CD4-positive, alpha-beta T cell (primary cell): ENCODE measurements around the gene LRRC26. TPM values are rescaled to one million over a fixed set of nuclear protein-coding genes. Genes with fewer than 3 reads are reported as not detected.

Source experiments
- ATAC-seq: fragments of 200-7000 bp; cut with Tn5 transposase; one replicate; pipeline ENCODE4 v1.10.0; 2022; ENCODE audit warnings: mild to moderate bottlenecking; ENCODE audit not compliant: poor library complexity
- CTCF ChIA-PET: fragments of 350-600 bp; sonication (Branson Sonifier 250); formaldehyde crosslinking; loops from one replicate; lab custom pipeline; 2021; ENCODE audit warnings: antibody characterized with exemption, inconsistent platforms; lab: Charles Lee
- POLR2A ChIA-PET: fragments of 350-600 bp; sonication (Branson Sonifier 250); formaldehyde crosslinking; loops from one replicate; lab custom pipeline; 2021; ENCODE audit warnings: antibody characterized with exemption, inconsistent platforms; lab: Charles Lee
- DNase-seq, 14 experiments: peaks; one replicate each; pipeline ENCODE4 v3.0.0-alpha.2; 2013 to 2020; ENCODE audit warnings: mixed read lengths in 2 of 14
- H3K27ac ChIP-seq, 2 donors: one replicate each; pipeline versions ENCODE4 v1.5.1 to v1.7.0; 2013; ENCODE audit warnings: low read length in 2 of 2, low read depth in 1 of 2, mild to moderate bottlenecking in 1 of 2
- H3K27me3 ChIP-seq, 2 experiments: 1 replicate in 1 of 2; 2 replicates in 1 of 2; pipeline versions ENCODE4 v1.6.1 to v1.7.0; 2013; ENCODE audit warnings: low read length in 2 of 2, control low read depth in 1 of 2, mild to moderate bottlenecking in 1 of 2, moderate library complexity in 1 of 2; ENCODE audit not compliant: insufficient read depth in 2 of 2, control insufficient read depth in 1 of 2
- H3K36me3 ChIP-seq: one replicate; pipeline ENCODE4 v1.6.1; 2013; ENCODE audit warnings: low read length, control low read depth; ENCODE audit not compliant: insufficient read depth
- H3K4me1 ChIP-seq: one replicate; pipeline ENCODE4 v1.6.1; 2013; ENCODE audit warnings: low read length, control low read depth; ENCODE audit not compliant: insufficient read depth
- H3K4me3 ChIP-seq: one replicate; pipeline ENCODE4 v1.5.1; 2013; ENCODE audit warnings: mild to moderate bottlenecking, low read length, moderate library complexity
- H3K9me3 ChIP-seq, 2 experiments: 1 replicate in 1 of 2; 2 replicates in 1 of 2; pipeline versions ENCODE4 v1.6.1 to v1.7.0; 2013; ENCODE audit warnings: low read length in 2 of 2, mild to moderate bottlenecking in 2 of 2, control low read depth in 1 of 2, moderate library complexity in 1 of 2; ENCODE audit not compliant: control insufficient read depth in 1 of 2, insufficient read depth in 1 of 2
- H3K27ac Mint-ChIP-seq: one replicate; pipeline ENCODE4 v1.8.0; 2020; ENCODE audit warnings: mixed read lengths
- H3K27me3 Mint-ChIP-seq: one replicate; pipeline ENCODE4 v1.8.0; 2021; ENCODE audit warnings: mixed read lengths
- H3K36me3 Mint-ChIP-seq: one replicate; pipeline ENCODE4 v1.8.0; 2021; ENCODE audit warnings: low read depth, mixed read lengths
- H3K4me1 Mint-ChIP-seq: one replicate; pipeline ENCODE4 v1.8.0; 2021; ENCODE audit warnings: low read depth, mixed read lengths
- H3K4me3 Mint-ChIP-seq: one replicate; pipeline ENCODE4 v1.8.0; 2020; ENCODE audit warnings: mild to moderate bottlenecking, mixed read lengths
- H3K9me3 Mint-ChIP-seq: one replicate; pipeline ENCODE4 v1.8.0; 2020; ENCODE audit warnings: mixed read lengths
- CTCF ChIP-seq: fragments of 200-600 bp; IDR thresholded peaks from one replicate; pipeline ENCODE4 v1.8.0; 2022; ENCODE audit warnings: antibody characterized with exemption, mild to moderate bottlenecking
- intact Hi-C, 2 experiments: fragments of 100-400 bp; cut with DNase I in 1 of 2; cut with micrococcal nuclease in 1 of 2; formaldehyde crosslinking; loops; one replicate each; pipeline versions ENCODE4 v1.15.1 to v1.9.0; 2023 to 2025; cut with DNase I, micrococcal nuclease
- total RNA-seq, 174 experiments: library from RNA in 2 of 174; stranded (reverse) in 2 of 174; gene quantifications; one replicate each; pipeline ENCODE4 v1.2.3 and lab custom pipeline; 2021 to 2026

The LRRC26 gene
- total RNA-seq, 2 experiments from 2014 or later = not detected

- no peak for ATAC-seq
- CTCF ChIA-PET = interaction anchor here (0.6 to 2.3 kb wide), 10 partner anchors 8 to 401 kb away, joined by 3 to 7 read pairs (median 4); partner anchors contain the start of genes CYSRT1, MAN1B1, NRARP and RNF208
- POLR2A ChIA-PET = interaction anchor here (0.9 to 3.7 kb wide), 21 partner anchors 10 to 330 kb away, joined by 3 to 46 read pairs (median 7); partner anchors contain the start of genes ANAPC2, CYSRT1, GRIN1 and MAN1B1
These were observed 40.9 kb downstream of the LRRC26 start for GRCh38 chr9:137128862-137129455.

GRCh38 chr9:137128158-137128861 lies 41.5 kb downstream of the LRRC26 start:
- Mint-ChIP-seq H3K4me1 (peaks cover 30% of the 10 kb centered on the region), H3K36me3 (peaks cover 11% of the 10 kb centered on the region), H3K27me3 (peaks cover 5% of the 10 kb centered on the region), H3K27ac (peak overlapping the region; percentile 81), H3K4me3 (peak overlapping the region; percentile 93), H3K9me3 (no peaks in the 10 kb centered on the region)
- TF ChIP-seq CTCF = no peak
- peaks cover 0 to 4% of the 10 kb centered on the region in 2 experiments for H3K27me3 ChIP-seq
- H3K9me3 ChIP-seq = peaks cover 4 to 19% of the 10 kb centered on the region in 2 experiments
- no peak for ATAC-seq
- peak in 2 of 14 experiments; percentile 55 to 65 for DNase-seq
- CTCF ChIA-PET = interaction anchor here (1.0 to 2.0 kb wide), 5 partner anchors 42 to 108 kb away, joined by 3 to 7 read pairs (median 5); partner anchors contain the start of genes MAN1B1, RNF224 and SSNA1
- no peaks in the 10 kb centered on the region for H3K36me3 ChIP-seq
- H3K27ac ChIP-seq = peak overlapping the region; percentile 63 to 84
- POLR2A ChIA-PET = interaction anchor here (0.6 to 3.7 kb wide), 7 partner anchors 33 to 113 kb away, joined by 3 to 32 read pairs (median 5); partner anchors contain the start of genes CYSRT1, MAN1B1 and TUBB4B
- intact Hi-C loops = loop anchor here (2.0 to 10.0 kb wide), 4 partner anchors 41 to 94 kb away; partner anchors contain the start of genes ANAPC2 (in 1 of the 2), LRRC26 (in 1 of the 2), MAN1B1 (in 1 of the 2) and RNF208 (in 1 of the 2)
- H3K4me1 ChIP-seq = peaks cover 37% of the 10 kb centered on the region
- H3K4me3 ChIP-seq = peak overlapping the region; percentile 72

More at GRCh38 chr9:137128862-137129455, 40.9 kb downstream of the LRRC26 start:
- Mint-ChIP-seq H3K27me3 (peaks cover 8% of the 10 kb centered on the region), H3K27ac (peak overlapping the region; percentile 81), H3K36me3 (peaks cover 11% of the 10 kb centered on the region), H3K4me3 (peak overlapping the region; percentile 93), H3K4me1 (peaks cover 30% of the 10 kb centered on the region), H3K9me3 (no peaks in the 10 kb centered on the region)
- intact Hi-C loops = loop anchor here (1.0 to 10.0 kb wide), 5 partner anchors 15 to 94 kb away; partner anchors contain the start of genes ANAPC2 (in 1 of the 2), DPP7 (in 1 of the 2), LRRC26 (in 1 of the 2) and MAN1B1 (in 1 of the 2)
- peaks cover 0 to 7% of the 10 kb centered on the region in 2 experiments for H3K27me3 ChIP-seq
- TF ChIP-seq CTCF = no peak
- no peaks in the 10 kb centered on the region for H3K36me3 ChIP-seq
- peak in 2 of 14 experiments; percentile 62 to 66 for DNase-seq
- peak overlapping the region; percentile 72 for H3K4me3 ChIP-seq
- H3K4me1 ChIP-seq = peaks cover 37% of the 10 kb centered on the region
- H3K27ac ChIP-seq = peak overlapping the region; percentile 63 to 84
- H3K9me3 ChIP-seq = peaks cover 4 to 19% of the 10 kb centered on the region in 2 experiments
